Lower leg skin (tissue), 3 donors: Measurements from ENCODE around the gene P2RY8.

Source experiments
- CTCF ChIP-seq, 3 donors: fragments of 450-650 bp; IDR thresholded peaks; one replicate each; pipeline ENCODE4 v1.5.1; 2016; ENCODE audit warnings: antibody characterized with exemption in 3 of 3, mild to moderate bottlenecking in 3 of 3, moderate library complexity in 2 of 3
- POLR2A ChIP-seq, 2 donors: fragments of 450-650 bp; IDR thresholded peaks; one replicate each; pipeline ENCODE4 v1.6.1; 2016 to 2017; ENCODE audit warnings: antibody characterized with exemption in 2 of 2, mild to moderate bottlenecking in 1 of 2, moderate library complexity in 1 of 2

- no peak for TF ChIP-seq POLR2A (IDR thresholded peaks at IDR 0.05)
- TF ChIP-seq CTCF (IDR thresholded peaks at IDR 0.05), result no peak
Observed at GRCh38 chrX:1511829-1512228, 25.2 kb downstream of the P2RY8 start.
